Stimulated activated CD8-positive, alpha-beta memory T cell treated with anti-CD3 and anti-CD28 coated beads, Interleukin-4, amount 100 ng/mL, for 1 hour (primary cell): ENCODE measurements around the gene CLN5.
A peak's percentile ranks its signal among the peaks of the same experiment; 100 is the strongest.

Experiments used
- DNase-seq, 2 donors: peaks; one replicate each; pipeline ENCODE4 v3.0.0-alpha.2; 2020; ENCODE audit warnings: low read depth in 2 of 2, low spot score in 1 of 2

The CLN5 gene

GRCh38 chr13:77016888-77017623, 25.2 kb downstream of the CLN5 start:
- no peak for DNase-seq

DNA sequence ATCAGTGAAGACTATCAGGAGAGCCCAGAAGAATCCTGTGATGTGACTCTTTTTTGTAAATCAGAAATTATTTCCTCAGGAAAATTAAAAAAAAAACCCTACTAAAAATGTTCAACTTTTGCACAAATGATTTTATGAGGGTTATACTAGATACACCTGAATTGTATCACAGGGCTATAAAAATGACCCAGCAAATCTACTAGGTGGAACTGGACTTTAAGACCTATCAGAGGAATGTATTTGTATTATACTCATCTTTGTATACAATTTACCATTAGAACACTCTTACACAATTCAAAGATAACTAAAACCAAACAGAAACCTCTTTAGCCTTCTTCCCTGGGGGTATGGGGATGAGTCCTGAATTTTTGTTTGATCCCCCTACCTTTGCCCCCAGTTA, 27.9 kb downstream of the CLN5 start:
- no peak for DNase-seq

GRCh38 chr13:77022341-77022740, 30.5 kb downstream of the CLN5 start:
- no peak for DNase-seq

DNA sequence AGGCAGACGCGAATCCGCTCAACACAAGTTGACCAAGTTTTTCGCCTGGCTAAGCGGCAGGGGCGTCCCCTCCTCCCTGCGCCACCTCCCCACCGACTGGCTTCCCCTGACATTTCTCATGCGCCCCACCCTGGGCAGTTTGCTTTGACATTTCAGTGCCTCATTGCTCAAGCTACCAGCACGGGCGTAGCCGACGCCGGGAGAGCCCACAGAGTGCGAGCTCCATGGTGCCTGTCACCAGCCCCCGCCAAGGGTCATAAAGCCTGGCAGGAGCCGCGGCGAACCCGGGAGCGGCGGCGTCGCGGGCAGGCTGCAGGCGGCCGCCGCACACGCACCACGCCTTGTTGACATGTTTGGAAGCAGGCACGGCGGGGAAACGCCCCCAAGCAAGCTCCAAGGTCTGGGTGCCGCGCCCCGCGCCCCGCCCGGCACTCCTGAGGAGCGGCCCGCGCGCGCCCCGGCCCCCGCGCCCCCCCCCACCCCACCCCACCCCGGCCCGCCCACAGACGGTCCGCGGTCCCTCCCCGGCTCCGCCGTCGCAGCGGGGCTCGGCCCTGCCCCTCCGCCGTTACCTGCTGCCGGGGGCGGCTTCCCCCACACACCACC, 34.5 kb downstream of the CLN5 start:
- peak; percentile 38 to 62 for DNase-seq

- peak; percentile 47 to 63 for DNase-seq
These were observed 35.2 kb downstream of the CLN5 start, which contains the start of gene FBXL3 for GRCh38 chr13:77026861-77027621. Gene FBXL3, minus strand, starts transcription at chr13:77027159. Its CDS starts 5,299 bp downstream, at chr13:77021860.

GRCh38 chr13:77028202-77028601, 36.3 kb downstream of the CLN5 start:
- no peak for DNase-seq

DNA sequence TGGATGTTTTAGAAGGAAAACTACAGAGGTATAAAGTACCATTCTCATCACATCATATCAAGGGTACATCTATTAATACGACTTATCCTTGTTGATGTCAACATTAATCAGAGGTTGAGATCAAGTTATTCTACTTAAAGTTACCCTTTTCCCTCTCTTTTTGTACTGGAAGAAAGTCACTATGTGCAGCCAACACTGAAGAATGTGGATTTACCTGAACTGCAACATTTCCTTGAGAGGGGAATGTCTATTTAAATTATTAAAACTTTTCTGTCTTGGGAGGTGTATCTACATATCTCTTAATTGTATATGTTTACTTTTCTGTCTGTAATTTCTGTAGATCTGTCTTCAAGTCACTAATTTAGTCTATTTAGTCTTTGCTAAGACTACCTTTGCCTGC, 37.6 kb downstream of the CLN5 start:
- DNase-seq = no peak

DNA sequence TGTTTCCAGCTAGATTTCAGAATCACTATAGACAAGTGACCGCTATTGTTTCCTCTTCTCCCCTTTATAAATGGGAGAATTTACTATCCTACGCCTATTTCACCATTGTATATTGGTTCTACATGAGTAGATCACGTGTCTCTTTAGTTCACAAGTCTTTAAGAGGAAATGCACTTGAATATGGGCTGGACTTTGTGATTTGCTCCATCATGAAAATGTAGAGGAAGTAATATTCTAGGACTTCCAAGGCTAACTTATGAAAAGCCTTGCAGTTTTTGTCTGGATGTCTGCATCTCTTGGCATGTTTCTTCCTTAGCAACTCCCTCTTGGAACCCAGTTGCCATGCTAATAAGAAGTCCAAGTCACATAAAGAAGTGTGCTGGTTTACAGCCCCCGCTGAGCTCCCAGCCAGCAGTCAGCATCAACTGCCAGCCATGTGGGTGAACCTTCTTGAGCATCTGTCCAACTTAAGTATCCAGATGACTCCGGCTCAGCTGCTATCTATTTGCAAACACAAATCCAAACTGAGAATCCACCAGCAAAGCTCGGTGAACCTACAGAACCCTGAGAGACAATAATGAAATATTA, 39.9 kb downstream of the CLN5 start:
- no peak for DNase-seq

- DNase-seq = no peak
These were observed 41.9 kb downstream of the CLN5 start for GRCh38 chr13:77033717-77034302.

DNA sequence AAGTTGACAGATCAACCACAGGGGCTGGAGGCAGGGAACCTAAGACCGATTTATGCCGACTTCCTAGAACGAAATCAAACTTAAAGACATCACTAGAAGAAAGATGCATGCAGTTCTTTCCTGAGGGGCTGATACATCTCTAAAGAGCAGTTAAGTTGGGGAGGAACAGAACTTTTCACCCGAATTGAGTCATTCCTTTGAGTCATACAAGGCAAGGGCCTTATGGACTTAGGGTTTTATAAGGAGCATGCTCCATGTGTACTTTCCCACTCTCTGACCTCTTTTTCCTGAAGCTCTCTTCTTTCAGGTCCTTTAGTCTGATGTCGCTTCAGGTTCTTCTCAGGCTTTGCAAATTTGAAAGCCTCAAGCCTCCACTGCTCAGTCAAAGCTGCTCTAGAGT, 43.0 kb downstream of the CLN5 start:
- DNase-seq = no peak

- no peak for DNase-seq
These were observed 44.4 kb downstream of the CLN5 start for GRCh38 chr13:77036279-77036678.

DNA sequence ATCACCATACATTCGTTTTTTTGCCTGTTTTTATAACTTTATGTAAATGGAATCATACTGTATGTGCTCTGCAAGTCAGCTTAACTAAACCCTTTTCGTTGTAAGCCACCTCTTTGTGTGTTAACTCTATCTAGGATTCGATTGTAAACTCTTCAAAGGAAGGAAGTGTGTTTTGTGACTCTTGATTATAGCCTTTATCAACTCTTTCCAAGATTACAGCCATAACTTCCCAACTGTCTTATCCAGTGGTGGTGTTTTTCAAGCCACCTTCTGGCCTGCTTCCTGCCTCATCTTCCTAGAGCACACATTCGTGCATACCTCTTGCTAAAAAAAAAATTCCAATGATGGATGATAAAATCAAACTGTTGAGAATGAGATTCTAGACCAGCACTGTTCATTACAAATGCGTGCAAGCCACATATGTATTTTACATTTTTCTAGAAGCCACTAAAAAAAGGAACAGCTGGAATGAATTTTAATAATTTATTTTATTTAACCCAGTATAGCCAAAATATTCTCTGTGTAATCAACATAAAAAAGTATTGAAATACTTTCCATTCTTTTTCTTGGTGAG, 47.1 kb downstream of the CLN5 start:
- no peak for DNase-seq

GRCh38 chr13:77040076-77040475, 48.2 kb downstream of the CLN5 start:
- DNase-seq = no peak

- DNase-seq = no peak
These were observed 49.0 kb downstream of the CLN5 start for GRCh38 chr13:77040835-77041234.

- no peak for DNase-seq
These were observed 50.8 kb downstream of the CLN5 start for GRCh38 chr13:77042566-77043177.

- no peak for DNase-seq
These were observed 55.9 kb downstream of the CLN5 start for GRCh38 chr13:77047649-77048343.

DNA sequence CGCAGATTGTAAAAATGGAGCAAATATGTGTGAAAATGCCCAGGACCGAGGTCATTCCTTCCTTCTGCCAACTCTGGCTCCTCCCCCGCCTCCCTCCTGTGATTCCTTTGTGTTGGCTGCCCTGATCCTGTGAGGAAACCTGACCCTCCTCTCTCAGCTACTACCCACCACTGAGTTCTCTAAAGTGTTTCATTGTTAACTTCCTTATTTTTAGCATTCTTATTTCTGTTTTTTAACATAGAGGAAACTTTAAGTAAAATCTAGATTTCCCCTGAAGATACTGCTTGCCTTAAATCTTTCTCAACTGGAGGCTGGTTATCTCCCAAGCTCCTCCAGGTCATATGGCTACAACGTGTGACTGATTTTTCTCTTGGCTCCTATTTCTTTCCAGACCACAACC, 56.8 kb downstream of the CLN5 start:
- DNase-seq = no peak

- no peak for DNase-seq
These were observed 61.3 kb downstream of the CLN5 start for GRCh38 chr13:77053192-77053591.
